Epithelial cell of prostate (primary cell): ENCODE data around the gene TMEM52.

Source experiments
- DNase-seq: peaks from one replicate; pipeline ENCODE4 v3.0.0-alpha.2; 2011; ENCODE audit warnings: low read depth, low spot score
- H3K27ac ChIP-seq: fragments of 450-650 bp; 2 replicates; pipeline ENCODE4 v1.5.1; 2017; ENCODE audit warnings: mild to moderate bottlenecking

TMEM52 gene

GRCh38 chr1:1877865-1878436, 41.1 kb downstream of the TMEM52 start:
- no peak for DNase-seq
- H3K27ac ChIP-seq: no peak overlapping the region

GRCh38 chr1:1876335-1876930, 42.6 kb downstream of the TMEM52 start:
- no peak for DNase-seq
- no peak overlapping the region for H3K27ac ChIP-seq

- H3K27ac ChIP-seq: no peak overlapping the region
- DNase-seq: no peak
Measured at GRCh38 chr1:1875932-1876331, 43.1 kb downstream of the TMEM52 start.

- H3K27ac ChIP-seq: no peak overlapping the region
- DNase-seq: no peak
Measured at GRCh38 chr1:1874901-1875300, 44.2 kb downstream of the TMEM52 start.

GRCh38 chr1:1873186-1873585, 45.9 kb downstream of the TMEM52 start:
- H3K27ac ChIP-seq: no peak overlapping the region
- no peak for DNase-seq

GRCh38 chr1:1872329-1872994, 46.6 kb downstream of the TMEM52 start:
- DNase-seq: no peak
- no peak overlapping the region for H3K27ac ChIP-seq

- no peak overlapping the region for H3K27ac ChIP-seq
- no peak for DNase-seq
Measured at GRCh38 chr1:1869469-1869868, 49.6 kb downstream of the TMEM52 start.
